Activated T-helper 9 cell treated with anti-CD3 and anti-CD28 coated beads, Interleukin-2, amount 50 U/mL, for 16 hours (primary cell): ENCODE measurements around the gene CAMK2A.
"Not testable (repeated sequence)": the region's sequence is repeated elsewhere in the genome, so short reads cannot be mapped to it uniquely, and the experiment has no call there.

ENCODE experiments used
- DNase-seq: peaks from one replicate; pipeline ENCODE4 v3.0.0-alpha.2; 2020; ENCODE audit warnings: low read depth

Gene CAMK2A

GRCh38 chr5:150235500-150235854 lies 54.1 kb downstream of the CAMK2A start:
- no peak for DNase-seq

GRCh38 chr5:150234576-150235499 lies 54.7 kb downstream of the CAMK2A start:
- no peak for DNase-seq

GRCh38 chr5:150233706-150234105 lies 55.9 kb downstream of the CAMK2A start:
- DNase-seq = not testable (repeated sequence)

- DNase-seq = no peak
Observed at GRCh38 chr5:150230842-150231241, 58.7 kb downstream of the CAMK2A start.

GRCh38 chr5:150229571-150229970 lies 60.0 kb downstream of the CAMK2A start:
- DNase-seq = no peak

- DNase-seq = no peak
Observed at GRCh38 chr5:150227606-150228273, 61.8 kb downstream of the CAMK2A start.

GRCh38 chr5:150227036-150227435 lies 62.5 kb downstream of the CAMK2A start:
- no peak for DNase-seq

- no peak for DNase-seq
Observed at GRCh38 chr5:150224483-150225027, 65.0 kb downstream of the CAMK2A start.

GRCh38 chr5:150223474-150223873 lies 66.1 kb downstream of the CAMK2A start:
- no peak for DNase-seq

- no peak for DNase-seq
Observed at GRCh38 chr5:150222906-150223305, 66.7 kb downstream of the CAMK2A start.

- no peak for DNase-seq
Observed at GRCh38 chr5:150221471-150221870, 68.1 kb downstream of the CAMK2A start.

- DNase-seq = no peak
Observed at GRCh38 chr5:150219861-150220260, 69.7 kb downstream of the CAMK2A start.

GRCh38 chr5:150219142-150219541 lies 70.4 kb downstream of the CAMK2A start:
- DNase-seq = no peak

GRCh38 chr5:150218693-150219035 lies 70.9 kb downstream of the CAMK2A start:
- DNase-seq = no peak

GRCh38 chr5:150217873-150218692 lies 71.5 kb downstream of the CAMK2A start:
- DNase-seq = peak; percentile 61

- DNase-seq = no peak
Observed at GRCh38 chr5:150217038-150217437, 72.5 kb downstream of the CAMK2A start.

- no peak for DNase-seq
Observed at GRCh38 chr5:150215979-150216944, 73.3 kb downstream of the CAMK2A start.

GRCh38 chr5:150214289-150214688 lies 75.3 kb downstream of the CAMK2A start:
- DNase-seq = no peak

- DNase-seq = no peak
Observed at GRCh38 chr5:150213530-150213929, 76.0 kb downstream of the CAMK2A start.

GRCh38 chr5:150211156-150212030 lies 78.2 kb downstream of the CAMK2A start:
- DNase-seq = no peak
